HEK293T (cell line): ENCODE data around the gene FUT2.

Experiments
- ARNT ChIP-seq: fragments of 450-650 bp; IDR thresholded peaks from 2 replicates; pipeline ENCODE4 v1.6.1; 2017; ENCODE audit warnings: mild to moderate bottlenecking
- ELF4 ChIP-seq: fragments of 450-650 bp; IDR thresholded peaks from 2 replicates; pipeline ENCODE4 v1.6.1; 2017; ENCODE audit warnings: antibody characterized with exemption
- L3MBTL2 ChIP-seq: fragments of 450-650 bp; conservative IDR thresholded peaks from 2 replicates; pipeline ENCODE4 v1.6.1; 2016; ENCODE audit warnings: mild to moderate bottlenecking

DNA sequence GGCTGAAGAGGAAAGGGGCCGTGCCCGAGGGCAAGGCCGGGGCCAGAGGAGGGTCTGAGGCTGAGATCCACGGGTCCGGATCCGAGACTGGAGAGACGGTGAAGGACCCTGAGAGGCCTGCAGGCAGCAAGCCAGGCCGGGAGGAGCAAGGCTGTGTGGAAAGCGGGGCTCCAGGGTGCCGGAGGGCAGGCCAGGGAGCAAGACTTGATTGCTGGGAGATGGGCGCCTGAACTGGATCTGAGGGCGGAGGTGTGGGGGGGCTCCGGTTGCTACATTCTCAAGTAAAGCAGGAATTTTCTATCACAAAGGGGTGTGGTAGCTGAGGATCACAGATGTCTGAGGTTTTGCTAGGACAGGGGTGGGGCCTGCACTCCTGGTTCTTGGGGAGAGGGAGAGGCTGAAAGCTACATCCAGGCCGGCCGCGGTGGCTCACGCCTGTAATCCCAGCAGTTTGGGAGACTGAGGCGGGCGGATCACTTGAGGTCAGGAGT lies 20.0 kb downstream of the FUT2 start:
- no peak for TF ChIP-seq L3MBTL2
- no peak for TF ChIP-seq ELF4
- TF ChIP-seq ARNT = no peak
